Left renal cortex interstitium (tissue), 4 donors: ENCODE measurements around the gene STEEP1. TPM values are rescaled to one million over a fixed set of nuclear protein-coding genes. Genes with fewer than 3 reads are reported as not detected.

Source experiments
- DNase-seq, 4 donors: peaks; one replicate each; pipeline ENCODE4 v3.0.0-alpha.2; 2013; ENCODE audit warnings: low read depth in 4 of 4, low spot score in 2 of 4, missing footprints in 1 of 4
- polyA plus RNA-seq, 4 donors: library from polyadenylated mRNA; unstranded; fragments of 120-200 nt; gene quantifications; one replicate each; pipeline ENCODE4 v1.2.1, GENCODE V29; 2013; ENCODE audit not compliant: insufficient read length in 4 of 4

The STEEP1 gene
- polyA plus RNA-seq: 10 to 100 TPM; 28.6 to 37.0 (median 33.0) TPM

DNA sequence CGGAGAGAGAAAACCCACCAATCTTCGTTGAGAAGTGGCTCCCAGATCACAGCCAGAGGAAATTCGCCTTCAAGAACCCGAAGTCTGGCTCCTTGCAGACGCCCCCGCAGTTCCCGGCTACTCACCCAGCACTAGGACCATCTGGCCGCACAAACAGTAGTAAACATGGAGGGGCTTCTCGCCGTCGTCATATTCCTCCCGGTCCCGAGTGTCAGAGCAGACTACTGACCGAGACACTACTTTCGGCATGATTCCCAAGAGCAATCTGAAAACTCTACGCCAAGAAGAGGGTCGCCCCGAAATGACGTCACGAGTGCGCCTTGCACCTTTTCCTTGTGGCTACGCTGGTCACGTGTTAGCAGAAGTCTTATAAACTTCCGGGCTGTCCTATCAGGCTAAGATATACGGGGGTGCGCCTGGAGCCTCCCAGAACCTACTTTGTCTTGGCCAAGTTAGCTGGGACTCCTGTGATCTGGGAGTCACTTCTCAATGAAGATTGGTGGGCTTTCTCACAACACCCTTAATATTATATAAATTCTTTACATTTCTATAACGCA lies at the start of gene STEEP1:
STEEP1 (minus strand) TSS at position 303 of the 557 bp plus-strand sequence; CDS start at position 249, 54 bp downstream.
- peak in 3 of 4 donors; percentile 71 to 88 (median 75) for DNase-seq

DNA sequence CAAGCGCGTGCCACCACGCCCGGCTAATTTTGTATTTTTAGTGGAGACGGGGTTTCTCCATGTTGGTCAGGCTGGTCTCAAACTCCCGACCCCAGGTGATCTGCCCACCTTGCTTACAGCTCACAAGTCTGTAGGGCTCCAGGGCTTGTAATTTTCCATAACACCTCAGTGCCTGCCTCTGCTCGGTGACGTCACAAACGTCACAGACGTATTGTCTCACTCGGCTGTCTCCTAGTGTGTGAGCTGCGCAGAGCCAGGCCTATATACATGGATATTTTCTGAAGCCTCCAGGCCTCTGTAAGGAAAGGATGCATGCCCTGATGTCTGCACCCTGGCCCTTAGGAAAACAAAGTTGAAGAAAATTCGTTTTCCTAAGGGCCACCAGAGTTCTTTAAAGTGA lies 49.6 kb upstream of the STEEP1 start:
- no peak for DNase-seq

DNA sequence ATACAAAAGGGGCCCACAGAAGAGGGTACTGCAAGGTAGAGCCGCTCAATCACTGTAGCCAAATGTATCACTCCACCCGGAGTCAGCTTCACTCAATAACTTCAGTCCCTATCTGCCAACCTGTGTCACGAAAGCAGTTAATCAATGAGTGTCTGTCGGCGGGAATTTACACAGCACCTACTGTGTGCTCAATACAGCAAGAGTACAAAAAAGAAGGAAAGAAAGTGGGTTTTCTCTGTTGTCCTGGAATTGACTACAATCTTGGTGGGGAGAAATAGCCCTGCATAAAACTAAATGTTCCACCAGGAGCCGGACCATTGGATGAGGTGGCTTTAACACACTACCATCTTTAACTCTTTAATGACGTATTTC lies 41.8 kb upstream of the STEEP1 start:
- no peak for DNase-seq

DNA sequence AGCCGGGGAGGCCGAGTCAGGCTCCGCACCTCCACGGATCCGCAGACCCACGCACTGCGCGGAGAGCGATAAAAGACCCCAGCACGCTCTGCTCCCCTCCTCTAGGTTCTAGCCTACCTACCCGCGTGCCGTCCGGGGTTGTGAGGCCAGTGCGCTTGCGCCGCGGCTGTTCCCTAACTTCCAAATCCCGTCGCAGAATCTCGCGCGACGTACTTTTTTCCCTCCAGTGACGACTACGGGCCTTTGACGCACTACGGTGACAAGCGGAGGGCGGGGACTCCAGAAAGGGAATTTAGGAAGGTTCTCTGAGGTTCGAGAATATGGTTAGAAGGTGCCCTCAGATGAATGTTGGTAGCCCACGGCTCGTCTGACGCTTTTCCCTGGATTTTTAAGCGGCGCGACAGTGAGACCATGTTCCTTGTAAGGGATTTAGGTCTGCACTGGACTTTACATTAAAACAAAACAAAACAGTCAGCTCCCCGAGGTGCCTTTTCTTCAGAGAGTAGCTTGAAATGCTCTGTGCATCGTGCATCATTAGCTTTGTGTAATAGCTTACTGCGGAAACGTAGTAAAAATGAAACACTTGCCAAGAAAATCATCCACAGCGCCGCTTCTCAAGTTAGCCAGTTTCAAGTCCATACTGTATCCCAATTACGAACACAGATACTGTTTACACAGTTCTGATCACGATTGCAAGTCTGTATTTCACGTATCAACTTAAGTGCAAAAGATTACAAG lies 41.2 kb upstream of the STEEP1 start, which contains the start of gene NKRF:
NKRF (minus strand) TSS at position 145 of the 738 bp plus-strand sequence.
- peak; percentile 73 to 88 (median 79) for DNase-seq

DNA sequence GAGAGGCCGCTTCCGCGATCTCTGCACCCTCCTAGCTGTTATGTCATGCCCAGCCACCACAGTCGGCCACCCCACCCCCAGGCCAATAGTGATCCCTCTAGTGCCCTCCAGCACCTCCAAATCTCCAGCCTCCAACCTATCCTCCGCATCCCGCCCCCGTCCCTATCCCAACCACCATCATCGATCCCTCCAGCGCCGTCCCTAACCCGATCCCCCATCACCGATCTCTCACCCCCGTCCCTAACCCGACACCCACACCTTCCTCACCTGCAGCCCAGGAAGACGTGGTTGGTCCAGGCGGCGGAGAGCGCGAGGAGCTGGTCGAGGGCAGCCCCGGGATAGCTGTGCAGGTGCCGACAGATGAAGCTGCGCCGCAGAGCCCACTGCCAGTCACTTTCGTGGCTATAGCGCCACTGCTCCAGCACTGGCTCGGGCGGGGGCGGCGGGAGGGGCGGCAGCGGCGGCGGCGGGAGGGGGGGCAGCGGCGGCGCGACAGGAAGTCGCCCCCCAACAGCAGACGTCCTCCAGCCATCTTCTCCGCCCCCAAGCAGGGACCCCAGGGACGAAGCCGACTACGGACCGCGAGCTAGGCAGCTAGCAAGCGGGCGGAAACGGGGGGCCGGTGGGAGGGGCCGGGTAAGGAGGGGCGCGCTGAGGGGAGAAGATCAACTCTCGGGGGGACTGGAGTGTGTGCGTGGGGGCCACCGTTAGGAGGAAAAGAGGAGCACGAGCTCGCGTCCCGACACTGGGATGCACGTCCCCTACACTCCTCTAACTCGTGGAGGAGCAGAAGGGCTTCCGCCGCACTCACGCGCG lies 40.5 kb upstream of the STEEP1 start:
- no peak for DNase-seq

DNA sequence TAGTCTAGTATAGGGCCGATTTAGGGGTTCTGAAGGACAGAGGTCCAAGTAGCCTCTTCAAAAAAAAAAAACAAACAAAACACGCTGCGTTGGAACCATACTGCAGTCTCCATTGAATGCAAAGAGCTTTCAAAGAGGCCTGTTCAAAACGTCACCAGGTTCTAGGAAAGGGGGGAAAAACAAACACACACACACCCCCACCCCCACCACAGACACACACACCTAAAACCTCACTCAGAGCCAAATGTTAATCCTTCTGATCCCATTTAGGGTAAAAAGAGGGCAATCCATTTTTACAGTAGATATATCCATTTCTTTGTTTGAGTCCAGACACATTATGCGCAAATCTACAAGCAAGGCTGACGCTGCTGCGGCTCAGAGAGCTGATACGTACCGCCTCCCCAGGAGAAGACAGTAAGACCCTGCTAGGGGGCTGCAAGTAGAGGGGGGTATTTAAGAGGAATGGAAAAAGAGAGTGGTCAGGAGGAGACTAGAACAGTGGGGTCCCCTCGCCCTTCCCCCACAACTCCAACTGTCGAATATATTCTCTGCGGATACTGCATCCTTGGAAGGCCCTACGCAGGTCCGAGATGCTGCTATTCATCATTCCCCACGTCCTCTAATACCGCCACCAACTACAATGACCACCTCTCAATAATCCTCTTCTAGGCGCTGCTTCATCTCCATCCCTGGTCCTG lies 39.7 kb upstream of the STEEP1 start:
- DNase-seq: no peak

DNA sequence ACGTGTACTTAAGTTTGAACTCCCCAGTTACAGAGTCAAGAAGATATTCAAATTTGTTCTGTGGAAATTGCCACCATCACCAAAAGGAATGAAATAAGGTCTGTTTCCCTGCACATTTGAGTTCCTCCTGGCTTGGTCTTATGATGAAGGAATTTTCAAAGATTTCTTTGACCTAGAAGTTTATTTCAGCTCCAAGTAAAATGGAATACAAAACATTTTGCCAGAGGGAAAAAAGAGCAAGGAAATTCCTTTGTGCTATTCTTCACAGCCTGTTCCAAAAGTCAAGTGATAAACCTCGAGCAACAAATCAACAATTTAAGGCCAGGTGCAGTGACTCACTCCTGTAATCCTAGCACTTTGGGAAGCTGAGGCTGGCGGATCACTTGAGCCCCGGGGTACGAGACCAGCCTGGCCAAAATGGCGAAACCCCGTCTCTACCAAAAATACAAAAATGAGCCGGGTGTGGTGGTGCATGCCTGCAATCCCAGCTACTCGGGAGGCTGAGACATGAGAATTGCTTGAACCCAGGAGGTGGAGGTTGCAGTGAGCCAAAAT lies 37.6 kb upstream of the STEEP1 start:
- no peak for DNase-seq

DNA sequence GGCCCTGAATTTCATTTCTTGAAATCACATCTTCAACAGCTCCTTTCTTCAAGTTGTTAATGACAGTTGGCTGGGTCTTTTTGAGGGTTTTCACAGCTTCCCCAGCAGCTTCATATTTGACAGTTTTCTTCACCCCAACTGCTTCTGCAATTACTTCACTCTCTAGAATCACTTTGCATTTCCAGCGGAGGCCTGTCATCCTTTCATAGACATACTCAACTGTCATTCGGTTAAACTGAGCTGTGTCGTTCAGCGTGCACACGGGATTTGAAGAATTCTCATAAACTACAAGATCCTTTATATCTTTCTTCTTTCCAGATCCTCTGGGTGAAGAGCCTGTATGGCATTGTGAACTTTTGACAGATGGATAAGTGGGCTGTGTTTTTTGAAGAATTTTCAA lies 24.6 kb upstream of the STEEP1 start:
- DNase-seq: no peak

DNA sequence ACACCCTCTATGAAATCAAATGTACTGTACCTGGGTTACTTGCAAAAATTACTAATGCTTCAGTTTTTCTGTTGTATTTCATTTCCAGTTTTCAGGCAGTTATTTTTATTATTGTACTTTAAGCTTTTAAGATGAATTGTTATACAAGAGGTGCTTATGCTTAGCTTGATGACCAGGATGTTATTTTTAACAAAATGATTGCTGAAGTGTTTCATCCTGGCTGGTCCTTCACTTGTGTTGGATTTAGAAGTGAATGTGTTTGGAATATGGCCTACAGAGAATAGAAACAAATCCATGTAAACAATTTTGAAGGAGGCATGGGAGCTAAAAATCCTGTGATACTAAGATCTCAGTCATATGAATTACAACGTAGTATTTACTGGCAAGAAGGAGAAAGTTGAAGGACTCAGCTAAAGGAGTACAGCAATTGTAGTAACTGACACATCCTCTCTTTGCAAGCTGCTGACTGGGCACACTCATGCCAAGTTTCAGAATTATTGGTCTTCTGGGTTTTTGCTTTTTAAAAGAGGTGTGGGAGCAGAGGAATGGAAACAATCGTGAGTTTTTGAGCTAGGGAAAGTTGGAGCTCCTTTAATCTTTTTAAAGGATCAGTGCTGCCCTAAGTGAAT lies 18.3 kb upstream of the STEEP1 start:
- no peak for DNase-seq

DNA sequence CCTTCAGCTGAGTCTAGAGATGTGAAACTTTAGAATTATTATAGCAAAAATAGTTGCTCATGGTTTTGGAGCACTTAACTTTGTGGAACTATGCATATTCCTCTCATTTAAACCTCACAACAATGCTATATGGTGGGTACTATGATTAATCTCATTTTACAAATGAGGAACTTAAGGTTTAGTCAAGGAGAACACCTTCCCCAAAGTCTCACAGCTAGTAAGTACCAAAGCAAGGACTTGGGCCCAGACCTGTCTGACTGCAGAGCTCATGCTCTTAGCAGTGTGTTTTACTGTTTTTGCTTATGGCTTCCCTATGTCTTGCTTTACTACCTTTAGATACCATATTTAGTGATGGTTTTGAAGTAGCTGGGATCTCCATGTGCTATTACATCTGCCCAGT lies 14.2 kb upstream of the STEEP1 start:
- no peak for DNase-seq

DNA sequence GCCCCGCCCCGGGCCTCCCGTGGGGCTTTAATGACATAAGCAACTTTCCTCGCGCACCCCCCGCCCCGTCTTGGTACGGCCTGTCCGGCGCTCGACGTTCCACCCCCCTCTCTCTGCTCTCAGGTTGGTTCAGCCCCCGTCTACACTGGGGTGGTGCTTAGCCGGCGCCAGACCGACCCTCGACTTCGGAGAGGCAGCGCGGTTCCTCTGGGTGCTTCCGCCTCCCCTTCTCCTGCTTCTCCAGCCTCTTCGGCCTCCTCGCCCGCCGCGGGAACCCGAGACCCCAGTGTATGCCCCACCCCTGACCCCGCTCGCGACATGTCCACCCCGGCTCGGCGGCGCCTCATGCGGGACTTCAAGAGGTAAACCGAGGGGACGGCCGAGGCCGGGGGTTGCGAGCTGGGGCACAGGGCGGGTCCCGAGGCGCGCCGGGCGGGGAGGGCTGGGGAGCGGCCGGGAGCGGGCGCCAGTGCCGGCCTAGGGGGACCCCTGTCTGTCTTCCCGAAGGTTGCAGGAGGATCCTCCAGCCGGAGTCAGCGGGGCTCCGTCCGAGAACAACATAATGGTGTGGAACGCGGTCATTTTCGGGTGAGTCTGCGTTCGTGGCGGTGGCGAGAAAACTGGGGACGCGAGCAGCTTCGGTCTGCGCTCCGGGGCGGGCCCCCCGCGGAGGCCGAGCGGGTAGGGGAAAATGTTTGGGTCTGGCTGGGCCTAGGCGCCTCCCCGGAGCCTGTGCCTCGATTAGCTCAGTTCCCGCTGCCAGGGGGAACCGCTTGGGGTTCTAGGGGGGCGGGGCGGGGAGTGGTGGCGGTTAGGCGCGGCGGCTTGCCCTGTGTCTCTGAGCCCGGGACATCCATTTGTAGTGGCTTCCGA lies 9.4 kb upstream of the STEEP1 start, which contains the start of gene UBE2A:
UBE2A (plus strand) TSS at position 170 of the 873 bp plus-strand sequence; CDS start at position 319, 149 bp downstream.
- DNase-seq: peak in 3 of 4 donors; percentile 56 to 80 (median 72)

DNA sequence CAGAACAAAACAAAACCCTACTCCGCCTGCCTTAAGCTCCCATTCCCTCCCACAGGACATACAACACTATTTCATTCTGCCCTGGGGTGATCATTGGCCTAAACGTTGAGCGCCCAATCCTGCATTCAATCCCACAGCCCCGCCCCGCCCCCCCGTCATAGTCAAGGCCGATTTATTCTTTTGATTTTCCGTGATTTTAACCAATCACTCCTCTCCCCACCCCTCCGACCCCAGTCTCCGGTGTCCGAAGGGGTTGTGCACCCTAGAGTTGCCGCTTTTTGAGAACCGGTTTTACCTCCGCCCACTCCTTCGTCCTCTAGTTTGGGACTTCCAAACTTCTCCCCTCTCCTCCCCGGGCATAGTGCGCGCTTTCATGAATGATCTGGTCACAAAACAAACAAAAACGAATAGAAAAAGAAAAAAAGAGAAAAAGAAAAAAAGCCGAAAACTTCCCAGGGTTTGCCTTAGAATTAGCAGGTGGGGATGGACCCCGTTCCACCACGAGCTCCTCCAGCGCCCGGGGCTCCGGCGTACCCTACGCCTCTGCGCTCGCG lies 8.7 kb upstream of the STEEP1 start:
- no peak for DNase-seq

DNA sequence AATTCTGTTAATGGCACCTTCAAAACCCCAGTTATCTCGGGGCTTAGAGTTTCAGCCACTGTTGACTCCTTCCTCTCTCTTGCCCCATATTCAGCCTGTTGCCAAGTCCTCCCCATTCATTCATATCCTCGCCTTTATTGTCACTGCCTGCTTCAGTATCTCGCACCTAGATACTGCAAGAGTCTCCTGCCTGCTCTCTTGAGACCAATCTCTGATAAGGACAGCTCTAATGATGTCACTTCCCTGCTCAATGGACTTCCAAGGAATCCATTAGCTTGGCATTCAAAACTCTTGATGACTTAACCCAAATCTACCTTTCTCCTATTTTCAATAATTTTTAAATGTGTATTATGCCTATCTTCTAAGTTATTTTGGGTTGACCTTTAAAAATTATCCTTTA lies 8.0 kb upstream of the STEEP1 start:
- DNase-seq: no peak

DNA sequence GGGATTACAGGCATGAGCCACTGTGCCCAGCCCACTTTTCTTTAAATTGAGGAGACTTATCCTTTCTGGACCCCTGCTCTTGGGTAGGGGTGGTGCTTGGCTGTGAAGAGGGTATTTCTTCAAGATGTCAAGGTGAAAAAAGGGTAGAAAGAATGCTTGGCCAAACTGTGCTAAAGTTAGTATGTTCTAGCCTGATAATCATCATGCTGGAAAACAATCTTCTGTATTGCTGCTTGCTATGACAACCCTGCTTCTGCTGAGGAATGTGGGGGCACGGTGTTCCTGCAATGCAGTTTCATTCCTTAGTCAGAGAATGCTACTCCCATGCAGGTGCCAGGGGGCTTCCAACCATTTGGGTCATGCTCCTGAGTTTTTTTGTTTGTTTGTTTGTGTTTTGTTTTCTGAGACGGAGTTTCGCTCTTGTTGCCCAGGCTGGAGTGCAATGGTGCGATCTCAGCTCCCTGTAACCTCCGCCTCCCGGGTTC lies 5.2 kb upstream of the STEEP1 start:
- no peak for DNase-seq

DNA sequence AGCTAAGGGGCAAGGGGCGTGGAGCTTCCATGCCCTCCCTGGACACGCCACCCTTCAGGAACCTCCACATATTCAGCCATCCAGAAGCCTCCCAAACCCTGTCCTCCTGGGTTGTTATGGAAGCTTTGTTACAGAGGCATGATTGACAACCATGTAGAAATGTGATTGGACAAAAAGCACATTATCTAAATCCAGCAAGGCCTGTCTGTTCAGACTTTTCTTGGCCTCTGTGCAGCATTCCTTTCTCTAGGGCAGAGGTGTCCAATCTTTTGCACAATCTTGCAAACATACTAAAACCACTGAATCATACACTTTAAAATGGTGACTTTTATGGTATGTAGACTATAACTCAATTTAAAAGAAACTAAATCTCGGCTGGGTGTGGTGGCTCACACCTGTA lies 12.7 kb downstream of the STEEP1 start:
- DNase-seq: no peak

DNA sequence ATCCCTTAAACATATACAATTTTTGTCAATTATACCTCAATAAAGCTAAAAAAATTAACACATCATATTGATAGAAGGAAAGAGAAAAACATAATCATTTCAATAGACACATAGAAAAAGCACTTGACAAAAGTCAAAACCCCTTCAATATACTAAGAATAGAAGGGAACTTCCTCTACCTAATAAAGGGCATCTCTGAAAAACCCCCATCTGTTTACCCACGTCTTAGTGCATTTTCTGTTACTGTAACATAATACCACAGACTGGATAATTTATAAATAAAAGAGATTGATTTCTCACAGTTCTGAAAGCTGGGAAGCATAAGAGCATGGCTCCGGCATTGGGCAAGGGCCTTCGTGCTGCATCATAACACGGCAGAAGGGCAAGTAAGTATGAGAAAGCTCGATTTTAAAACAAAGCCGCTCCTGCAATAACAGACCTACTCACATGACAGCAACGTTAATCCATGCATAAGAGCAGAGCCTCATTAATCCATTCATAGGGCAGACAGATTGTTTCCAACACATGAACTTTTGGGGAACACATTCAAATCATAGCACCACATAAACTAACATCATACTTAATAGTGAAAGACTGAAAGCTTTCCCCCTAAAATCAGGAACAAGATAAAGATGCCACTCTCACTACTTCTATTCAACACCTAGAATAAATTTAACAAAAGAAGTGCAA lies 15.7 kb downstream of the STEEP1 start:
- DNase-seq: no peak

DNA sequence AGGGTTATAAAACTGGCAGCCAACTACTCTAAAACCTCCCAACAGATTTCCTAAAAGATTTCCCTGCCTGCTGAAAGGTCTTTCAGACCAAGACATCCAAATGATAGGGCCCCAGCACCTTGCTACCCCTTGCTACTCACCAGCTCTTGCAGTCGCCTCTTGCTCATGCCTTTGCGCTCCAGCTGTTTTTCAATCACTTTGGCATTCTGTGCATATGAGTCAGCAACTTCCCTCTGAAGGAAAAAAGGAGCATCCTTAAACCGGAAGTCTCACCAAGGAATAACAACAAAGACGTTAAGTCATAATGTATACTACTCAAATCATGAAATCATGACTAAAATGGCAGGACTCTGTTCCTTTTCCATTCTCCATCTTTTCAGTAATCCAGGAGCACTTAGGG lies 24.0 kb downstream of the STEEP1 start:
- DNase-seq: no peak

DNA sequence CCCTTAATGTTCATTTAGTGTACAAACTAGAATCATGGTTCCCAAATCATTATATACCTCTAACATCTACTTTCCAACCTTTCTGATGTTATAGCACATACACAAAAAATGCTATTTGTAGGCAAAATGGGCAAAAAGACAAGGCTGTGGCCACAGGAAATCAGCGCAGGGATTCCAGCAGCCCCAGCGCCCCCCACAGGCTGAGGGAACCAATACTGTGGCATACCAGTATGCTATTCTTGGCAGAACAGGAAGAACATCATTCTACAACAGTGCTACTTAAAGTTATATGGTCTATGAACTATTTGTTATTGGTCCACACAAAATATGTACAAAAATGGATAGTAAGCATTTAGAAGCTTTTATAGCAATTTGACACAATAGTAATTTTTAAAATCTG lies 25.3 kb downstream of the STEEP1 start:
- no peak for DNase-seq
